DND-41 (cell line): ENCODE results near the gene ENTR1.

Experiments used
- ATAC-seq: fragments of 200-7000 bp; cut with Tn5 transposase; 3 replicates; pipeline ENCODE4 v1.9.1; 2021; ENCODE audit warnings: low read depth; ENCODE audit not compliant: insufficient read depth
- DNase-seq: peaks from one replicate; pipeline ENCODE4 v3.0.0-alpha.2; 2020
- H2AFZ ChIP-seq: 2 replicates; pipeline ENCODE4 v1.6.0; 2012; ENCODE audit warnings: low read depth, low read length
- H3K27ac ChIP-seq: 2 replicates; pipeline ENCODE4 v1.5.1; 2012; ENCODE audit warnings: low read length, inconsistent platforms
- H3K27me3 ChIP-seq: fragments of 200-600 bp; sonication (generic); 2 replicates; pipeline ENCODE4 v1.6.0; 2012; ENCODE audit warnings: low read length, mild to moderate bottlenecking, inconsistent platforms; ENCODE audit not compliant: insufficient read depth, poor library complexity
- H3K36me3 ChIP-seq: 2 replicates; pipeline ENCODE4 v1.5.1; 2012; ENCODE audit warnings: low read length, inconsistent platforms; ENCODE audit not compliant: insufficient read depth
- H3K4me1 ChIP-seq: 2 replicates; pipeline ENCODE4 v1.5.1; 2012; ENCODE audit warnings: mild to moderate bottlenecking, low read length; ENCODE audit not compliant: insufficient read depth
- H3K4me2 ChIP-seq: 2 replicates; pipeline ENCODE4 v1.6.0; 2012; ENCODE audit warnings: mild to moderate bottlenecking, moderate library complexity, low read length, inconsistent platforms; ENCODE audit not compliant: insufficient read depth
- H3K4me3 ChIP-seq, 2 experiments: fragments of 200-600 bp in 1 of 2; shearing (Covaris generic) in 1 of 2; 2 replicates each; pipeline ENCODE4 v1.5.1; 2012 to 2016; ENCODE audit warnings: inconsistent platforms in 2 of 2, low read length in 2 of 2, mild to moderate bottlenecking in 2 of 2, low read depth in 1 of 2, moderate library complexity in 1 of 2
- H3K79me2 ChIP-seq: 2 replicates; pipeline ENCODE4 v1.6.0; 2012; ENCODE audit warnings: low read length, inconsistent platforms; ENCODE audit not compliant: insufficient read depth
- H3K9ac ChIP-seq: 2 replicates; pipeline ENCODE4 v1.6.0; 2012; ENCODE audit warnings: low read depth, mild to moderate bottlenecking, inconsistent platforms, low read length, moderate library complexity
- H3K9me3 ChIP-seq: 2 replicates; pipeline ENCODE4 v1.5.1; 2012; ENCODE audit warnings: low read length, moderate library complexity, mild to moderate bottlenecking, inconsistent platforms; ENCODE audit not compliant: insufficient read depth, severe bottlenecking
- H4K20me1 ChIP-seq: 2 replicates; pipeline ENCODE4 v1.6.0; 2012; ENCODE audit warnings: low read length; ENCODE audit not compliant: insufficient read depth
- EZH2 ChIP-seq: IDR thresholded peaks from 3 replicates; pipeline ENCODE4 v1.6.1; 2012; ENCODE audit warnings: borderline replicate concordance, low read depth, mild to moderate bottlenecking, moderate library complexity, low read length, inconsistent platforms; ENCODE audit not compliant: severe bottlenecking
- TF ChIP-seq, protein P1 (sequence below): IDR thresholded peaks from 2 replicates; pipeline ENCODE4 v1.5.1; 2012; ENCODE audit warnings: borderline replicate concordance, low read length, moderate library complexity, mild to moderate bottlenecking; ENCODE audit not compliant: poor library complexity, severe bottlenecking; ENCODE audit errors: extremely low read depth

The ENTR1 gene

GRCh38 chr9:136442265-136442664 lies 31.9 kb upstream of the ENTR1 start:
- no peak overlapping the region for H2AFZ ChIP-seq
- peaks cover 24% of the 10 kb centered on the region for H3K4me1 ChIP-seq
- H3K27me3 ChIP-seq, result no peaks in the 10 kb centered on the region
- H3K9me3 ChIP-seq, result no peaks in the 10 kb centered on the region
- H3K36me3 ChIP-seq, result peaks cover 64% of the 10 kb centered on the region
- H3K4me2 ChIP-seq, result no peak overlapping the region
- H3K4me3 ChIP-seq, result no peak overlapping the region
- no peak overlapping the region for H3K9ac ChIP-seq
- peaks cover 31% of the 10 kb centered on the region for H4K20me1 ChIP-seq
- TF ChIP-seq, protein P1, sequence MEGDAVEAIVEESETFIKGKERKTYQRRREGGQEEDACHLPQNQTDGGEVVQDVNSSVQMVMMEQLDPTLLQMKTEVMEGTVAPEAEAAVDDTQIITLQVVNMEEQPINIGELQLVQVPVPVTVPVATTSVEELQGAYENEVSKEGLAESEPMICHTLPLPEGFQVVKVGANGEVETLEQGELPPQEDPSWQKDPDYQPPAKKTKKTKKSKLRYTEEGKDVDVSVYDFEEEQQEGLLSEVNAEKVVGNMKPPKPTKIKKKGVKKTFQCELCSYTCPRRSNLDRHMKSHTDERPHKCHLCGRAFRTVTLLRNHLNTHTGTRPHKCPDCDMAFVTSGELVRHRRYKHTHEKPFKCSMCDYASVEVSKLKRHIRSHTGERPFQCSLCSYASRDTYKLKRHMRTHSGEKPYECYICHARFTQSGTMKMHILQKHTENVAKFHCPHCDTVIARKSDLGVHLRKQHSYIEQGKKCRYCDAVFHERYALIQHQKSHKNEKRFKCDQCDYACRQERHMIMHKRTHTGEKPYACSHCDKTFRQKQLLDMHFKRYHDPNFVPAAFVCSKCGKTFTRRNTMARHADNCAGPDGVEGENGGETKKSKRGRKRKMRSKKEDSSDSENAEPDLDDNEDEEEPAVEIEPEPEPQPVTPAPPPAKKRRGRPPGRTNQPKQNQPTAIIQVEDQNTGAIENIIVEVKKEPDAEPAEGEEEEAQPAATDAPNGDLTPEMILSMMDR, result no peak
- TF ChIP-seq EZH2, result no peak
- ATAC-seq (no peak), DNase-seq (no peak)
- H3K79me2 ChIP-seq, result peaks cover 24% of the 10 kb centered on the region
- no peak overlapping the region for H3K27ac ChIP-seq

DNA sequence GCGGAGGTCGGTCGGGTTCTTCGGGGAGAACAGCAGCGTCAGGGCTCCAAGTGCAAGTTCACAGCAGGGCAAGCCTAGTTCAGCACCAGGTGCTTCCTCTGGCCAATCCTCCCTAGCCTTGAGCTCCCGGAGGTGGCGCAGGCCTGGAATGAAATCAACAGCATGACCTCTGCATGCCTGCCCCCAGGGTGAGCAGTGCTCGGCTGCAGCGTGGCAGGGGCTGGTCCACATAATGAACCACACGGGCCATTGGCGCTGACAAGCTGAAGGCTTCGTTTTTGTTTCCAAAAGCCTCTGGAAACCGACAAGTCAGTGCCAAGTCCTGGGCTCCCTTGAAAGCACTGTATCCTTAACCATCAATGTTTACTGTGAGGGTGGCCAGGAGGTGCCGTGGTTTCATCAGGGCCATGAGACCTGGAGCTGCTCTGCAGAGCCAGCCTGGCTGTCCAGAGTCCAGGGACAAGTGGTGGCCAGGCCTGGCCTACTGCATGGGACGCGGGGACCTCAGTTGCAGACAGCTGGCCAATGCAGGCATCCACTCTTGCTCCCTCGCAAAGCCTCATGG lies 31.3 kb upstream of the ENTR1 start:
- H3K9ac ChIP-seq, result no peak overlapping the region
- H3K27ac ChIP-seq, result no peak overlapping the region
- no peak overlapping the region for H3K4me3 ChIP-seq

DNA sequence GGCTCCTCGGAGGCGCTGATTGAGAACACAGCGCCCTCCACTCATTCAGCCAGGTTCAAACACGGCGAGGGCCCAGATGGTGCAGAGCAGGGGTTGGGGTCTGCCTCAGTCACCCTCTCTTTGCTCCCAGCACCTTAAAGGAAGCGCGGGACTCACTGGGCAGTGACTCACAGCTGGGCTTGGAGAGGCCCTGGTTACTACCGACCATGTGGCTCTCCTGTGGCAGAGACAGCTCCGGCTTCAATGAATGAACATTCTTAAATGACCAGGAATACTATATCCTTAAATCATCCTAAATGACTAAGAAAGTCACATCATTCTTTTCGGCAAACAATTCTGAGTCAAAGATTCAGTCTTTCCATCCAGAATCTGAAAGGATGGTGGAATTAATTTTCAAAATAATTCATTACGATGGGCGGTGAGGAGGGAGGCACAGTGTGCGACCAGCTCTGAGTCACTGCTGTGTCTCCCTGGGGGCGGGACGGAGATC lies 30.8 kb upstream of the ENTR1 start:
- Histone ChIP-seq H3K4me1 (peaks cover 33% of the 10 kb centered on the region), H3K36me3 (peaks cover 62% of the 10 kb centered on the region), H3K4me2 (no peak overlapping the region), H3K9ac (no peak overlapping the region), H3K9me3 (no peaks in the 10 kb centered on the region), H2AFZ (no peak overlapping the region), H3K4me3 (no peak overlapping the region), H4K20me1 (peaks cover 40% of the 10 kb centered on the region), H3K27ac (no peak overlapping the region), H3K27me3 (no peaks in the 10 kb centered on the region), H3K79me2 (peaks cover 34% of the 10 kb centered on the region)
- TF ChIP-seq, protein P1, result no peak
- no peak for TF ChIP-seq EZH2
- DNase-seq, result no peak
- ATAC-seq, result no peak

More for the DNA sequence above, 31.3 kb upstream of the ENTR1 start:
- no peak for ATAC-seq
- H3K36me3 ChIP-seq, result peaks cover 63% of the 10 kb centered on the region
- peaks cover 35% of the 10 kb centered on the region for H4K20me1 ChIP-seq
- no peak for DNase-seq
- TF ChIP-seq, protein P1, result no peak
- TF ChIP-seq EZH2, result no peak
- peaks cover 29% of the 10 kb centered on the region for H3K4me1 ChIP-seq
- peaks cover 29% of the 10 kb centered on the region for H3K79me2 ChIP-seq
- H3K4me2 ChIP-seq, result no peak overlapping the region
- H3K27me3 ChIP-seq, result no peaks in the 10 kb centered on the region
- no peak overlapping the region for H2AFZ ChIP-seq
- H3K9me3 ChIP-seq, result no peaks in the 10 kb centered on the region
